ENCODE measurements around the gene SLC25A26.

Gene SLC25A26

DNA sequence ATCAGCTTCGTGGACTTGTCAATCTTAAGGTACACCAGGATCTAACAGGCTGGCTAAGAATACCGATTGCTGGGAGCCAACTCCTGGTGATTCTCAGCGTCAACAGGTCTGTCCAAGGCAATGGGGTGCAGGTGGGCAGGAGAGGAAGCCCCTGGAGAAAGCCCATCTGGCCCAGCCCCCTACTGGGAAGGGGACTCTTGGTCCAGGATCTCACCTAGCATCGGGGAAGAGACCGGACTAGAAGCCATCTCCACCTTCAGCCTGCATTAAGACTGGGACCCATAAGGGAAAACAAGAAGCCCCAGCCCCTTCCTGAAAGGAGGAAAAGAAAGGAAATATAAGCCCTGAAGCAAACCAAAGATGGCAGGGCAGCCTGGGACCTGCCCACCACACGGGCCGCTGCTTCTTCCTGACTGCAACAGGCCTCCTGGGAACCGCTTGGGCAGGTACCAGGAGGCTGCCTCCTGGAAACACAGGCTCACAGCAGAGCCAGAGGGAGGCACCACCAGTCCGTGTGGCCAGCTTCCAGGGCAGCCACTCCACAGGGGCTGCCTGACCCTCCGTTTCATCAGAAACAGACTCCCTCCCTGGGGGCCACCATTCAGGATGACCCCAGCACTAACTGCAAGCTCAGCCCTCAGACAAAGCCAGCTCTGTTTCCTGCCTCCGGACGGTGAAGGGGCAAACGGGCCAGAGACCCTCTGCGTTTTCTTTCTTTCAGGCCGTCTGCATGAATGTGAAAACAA lies 179.8 kb downstream of the SLC25A26 start:
- Histone ChIP-seq H3K9me3 (ENCODE audit: control insufficient read depth, low read depth, low read length) (no peaks in the 10 kb centered on the region), H3K27me3 (ENCODE audit: control insufficient read depth, insufficient read depth, low read length) (no peaks in the 10 kb centered on the region), H3K27ac (ENCODE audit: low read length) (no peak overlapping the region), H3K4me1 (ENCODE audit: control insufficient read depth, low read depth, low read length) (peaks cover 9% of the 10 kb centered on the region), H3K36me3 (ENCODE audit: control insufficient read depth, low read depth, low read length) (peaks cover 85% of the 10 kb centered on the region), H3K4me3 (ENCODE audit: low read length) (no peak overlapping the region), H3K9ac (ENCODE audit: low read length) (no peak overlapping the region)

DNA sequence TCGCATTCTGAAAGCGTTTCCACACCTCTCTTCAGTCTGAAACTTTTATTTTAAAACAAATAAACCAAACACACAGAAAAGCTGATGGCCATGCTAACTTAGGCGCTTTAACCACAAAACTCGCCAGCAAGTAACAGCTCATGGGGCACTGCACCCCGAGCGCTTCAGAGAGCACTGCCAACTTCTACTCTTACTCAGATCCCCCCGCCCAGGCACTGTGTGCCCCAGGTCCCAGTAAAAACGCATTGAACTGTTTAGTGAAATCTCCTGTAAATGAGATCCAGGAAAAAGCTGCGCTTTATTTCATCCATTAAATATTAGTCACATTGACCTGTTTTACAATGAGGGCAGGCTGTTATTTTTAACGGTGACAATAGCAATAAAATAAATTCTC lies 180.4 kb downstream of the SLC25A26 start:
- Histone ChIP-seq H3K36me3 (ENCODE audit: control insufficient read depth, low read depth, low read length) (peaks cover 85% of the 10 kb centered on the region), H3K27ac (ENCODE audit: low read length) (no peak overlapping the region), H3K9me3 (ENCODE audit: control insufficient read depth, low read depth, low read length) (no peaks in the 10 kb centered on the region), H3K4me3 (ENCODE audit: low read length) (no peak overlapping the region), H3K9ac (ENCODE audit: low read length) (no peak overlapping the region), H3K27me3 (ENCODE audit: control insufficient read depth, insufficient read depth, low read length) (no peaks in the 10 kb centered on the region), H3K4me1 (ENCODE audit: control insufficient read depth, low read depth, low read length) (peaks cover 9% of the 10 kb centered on the region)

DNA sequence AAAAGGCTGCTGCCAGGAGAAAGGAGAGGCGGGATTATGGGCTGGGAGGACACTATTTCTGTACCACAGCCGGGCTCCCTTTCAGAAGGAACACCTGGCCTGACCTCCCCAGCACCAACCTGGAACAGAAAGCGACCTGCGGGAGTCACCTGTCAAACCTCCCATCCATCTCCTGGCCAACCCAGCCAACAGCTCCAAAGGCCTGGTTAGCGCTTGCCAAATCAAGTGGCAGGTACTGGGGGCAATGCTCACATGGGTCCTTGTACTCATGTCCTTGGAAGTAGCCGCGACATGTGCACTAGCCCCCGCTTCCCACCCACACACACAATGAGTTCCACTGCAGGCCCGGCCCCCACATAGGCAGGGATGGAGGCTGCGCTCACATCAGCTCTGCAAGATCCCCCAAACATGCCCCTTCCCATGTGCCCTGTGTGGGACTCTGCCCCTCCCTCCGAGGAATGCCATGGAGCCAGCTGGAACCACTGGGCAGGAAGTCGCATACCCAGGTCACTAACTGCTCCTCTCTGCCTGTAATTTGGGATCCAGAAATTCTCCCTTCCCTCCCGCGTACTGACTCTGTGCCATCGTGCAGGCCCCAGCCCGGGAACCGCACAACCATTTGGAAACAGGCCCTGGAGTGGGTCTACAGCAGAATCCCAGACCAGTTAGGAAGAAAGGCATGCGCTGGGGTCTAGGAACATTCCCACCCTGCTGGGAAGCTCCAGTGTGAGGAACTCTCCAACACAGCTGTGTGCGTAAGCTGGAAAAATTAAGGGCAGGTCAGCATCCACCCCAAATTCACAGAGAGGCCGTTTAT lies 181.1 kb downstream of the SLC25A26 start:
- H3K4me3 ChIP-seq (ENCODE audit: low read length) = no peak overlapping the region
- peaks cover 9% of the 10 kb centered on the region for H3K4me1 ChIP-seq (ENCODE audit: control insufficient read depth, low read depth, low read length)
- H3K27ac ChIP-seq (ENCODE audit: low read length) = no peak overlapping the region
- no peak overlapping the region for H3K9ac ChIP-seq (ENCODE audit: low read length)
- H3K36me3 ChIP-seq (ENCODE audit: control insufficient read depth, low read depth, low read length) = peaks cover 85% of the 10 kb centered on the region
- H3K9me3 ChIP-seq (ENCODE audit: control insufficient read depth, low read depth, low read length) = no peaks in the 10 kb centered on the region
- H3K27me3 ChIP-seq (ENCODE audit: control insufficient read depth, insufficient read depth, low read length) = no peaks in the 10 kb centered on the region

DNA sequence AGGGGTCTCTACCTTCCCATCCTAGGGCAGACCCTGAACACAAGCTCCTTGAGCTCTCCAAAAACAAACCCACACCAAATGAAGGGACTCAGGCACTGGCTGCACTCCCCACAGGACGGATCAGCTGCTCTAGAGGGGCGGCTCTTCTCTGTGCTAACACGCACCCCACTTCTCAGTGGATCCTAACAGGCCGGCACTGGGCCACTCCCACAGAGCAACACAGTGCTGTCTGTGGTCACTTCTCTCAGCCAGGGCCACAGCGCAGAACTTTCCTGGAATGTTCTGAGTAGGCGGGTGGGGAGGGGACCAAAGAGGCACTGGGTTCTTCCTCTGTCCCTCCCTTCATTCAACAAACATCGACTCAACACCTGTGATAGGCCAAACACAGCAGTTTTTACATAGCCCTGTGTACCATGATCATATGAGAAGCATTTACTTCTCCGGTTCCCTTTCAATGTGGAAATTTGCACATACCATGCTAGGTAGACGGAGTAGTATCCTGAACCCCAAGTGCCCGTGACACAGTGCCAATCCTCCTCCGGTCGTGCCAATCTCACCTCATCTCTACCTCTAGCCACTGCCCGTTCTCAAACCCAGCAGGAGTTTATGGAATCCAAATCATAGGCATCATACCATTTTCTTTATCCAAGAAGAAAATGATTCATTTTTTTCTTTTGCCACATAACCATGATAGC lies 181.9 kb downstream of the SLC25A26 start:
- Histone ChIP-seq H3K36me3 (ENCODE audit: control insufficient read depth, low read depth, low read length) (peaks cover 83% of the 10 kb centered on the region), H3K4me1 (ENCODE audit: control insufficient read depth, low read depth, low read length) (peaks cover 9% of the 10 kb centered on the region), H3K27ac (ENCODE audit: low read length) (no peak overlapping the region), H3K9me3 (ENCODE audit: control insufficient read depth, low read depth, low read length) (no peaks in the 10 kb centered on the region), H3K27me3 (ENCODE audit: control insufficient read depth, insufficient read depth, low read length) (no peaks in the 10 kb centered on the region), H3K4me3 (ENCODE audit: low read length) (no peak overlapping the region), H3K9ac (ENCODE audit: low read length) (no peak overlapping the region)

DNA sequence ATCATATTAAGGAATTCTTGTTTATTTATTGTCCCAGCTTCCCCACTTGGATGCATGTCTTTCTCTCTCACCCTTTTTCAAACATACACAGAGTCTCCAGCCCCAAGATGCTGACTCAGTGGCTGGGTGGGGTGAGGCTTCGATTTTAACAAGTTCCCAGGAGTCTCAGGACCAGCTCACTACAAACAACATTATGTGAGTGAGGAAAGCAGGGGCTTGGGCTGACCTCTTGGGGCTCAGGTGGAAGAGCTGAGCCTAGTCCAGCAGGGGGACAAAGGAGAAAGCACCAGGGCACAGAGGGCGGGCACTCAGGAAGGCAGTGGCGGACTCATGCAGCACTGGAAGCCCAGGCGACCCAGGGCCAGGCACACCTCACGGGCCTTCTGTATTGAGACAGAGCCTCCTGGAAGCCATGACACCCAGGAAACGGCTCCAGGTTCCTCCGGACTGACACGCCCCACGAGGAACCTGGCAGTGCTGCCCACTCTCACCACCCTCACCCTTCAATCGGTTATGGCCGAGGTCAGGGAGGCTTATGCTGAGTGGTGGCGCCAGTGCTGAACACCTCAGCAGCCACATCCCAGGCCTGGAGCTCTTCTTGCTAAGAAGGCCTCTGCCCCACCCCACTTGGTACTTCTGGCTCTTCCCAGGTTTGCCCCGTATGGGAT lies 182.7 kb downstream of the SLC25A26 start:
- peaks cover 15% of the 10 kb centered on the region for H3K4me1 ChIP-seq (ENCODE audit: control insufficient read depth, low read depth, low read length)
- no peaks in the 10 kb centered on the region for H3K9me3 ChIP-seq (ENCODE audit: control insufficient read depth, low read depth, low read length)
- no peak overlapping the region for H3K9ac ChIP-seq (ENCODE audit: low read length)
- H3K27ac ChIP-seq (ENCODE audit: low read length) = no peak overlapping the region
- H3K36me3 ChIP-seq (ENCODE audit: control insufficient read depth, low read depth, low read length) = peaks cover 78% of the 10 kb centered on the region
- no peak overlapping the region for H3K4me3 ChIP-seq (ENCODE audit: low read length)
- no peaks in the 10 kb centered on the region for H3K27me3 ChIP-seq (ENCODE audit: control insufficient read depth, insufficient read depth, low read length)

DNA sequence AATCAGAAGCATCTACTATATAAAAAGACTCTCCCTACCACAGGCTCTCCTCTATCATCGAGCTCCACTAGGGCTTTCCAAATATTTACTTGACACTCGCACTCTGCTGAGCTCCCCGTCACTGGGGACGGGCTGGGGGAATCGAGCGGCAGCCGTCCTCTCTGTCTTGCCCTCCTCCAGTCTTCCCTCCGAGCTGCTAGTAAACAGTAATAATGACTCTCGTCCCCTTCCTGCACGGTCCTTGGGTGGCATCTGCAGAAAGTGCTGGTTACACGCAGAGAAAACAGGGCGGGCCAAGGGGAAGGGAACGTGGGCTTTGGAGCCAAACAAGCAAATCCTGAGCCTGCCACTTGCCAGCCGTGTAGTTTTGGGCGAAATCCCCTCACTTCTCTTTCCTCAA lies 183.4 kb downstream of the SLC25A26 start:
- H3K27me3 ChIP-seq (ENCODE audit: control insufficient read depth, insufficient read depth, low read length) = no peaks in the 10 kb centered on the region

DNA sequence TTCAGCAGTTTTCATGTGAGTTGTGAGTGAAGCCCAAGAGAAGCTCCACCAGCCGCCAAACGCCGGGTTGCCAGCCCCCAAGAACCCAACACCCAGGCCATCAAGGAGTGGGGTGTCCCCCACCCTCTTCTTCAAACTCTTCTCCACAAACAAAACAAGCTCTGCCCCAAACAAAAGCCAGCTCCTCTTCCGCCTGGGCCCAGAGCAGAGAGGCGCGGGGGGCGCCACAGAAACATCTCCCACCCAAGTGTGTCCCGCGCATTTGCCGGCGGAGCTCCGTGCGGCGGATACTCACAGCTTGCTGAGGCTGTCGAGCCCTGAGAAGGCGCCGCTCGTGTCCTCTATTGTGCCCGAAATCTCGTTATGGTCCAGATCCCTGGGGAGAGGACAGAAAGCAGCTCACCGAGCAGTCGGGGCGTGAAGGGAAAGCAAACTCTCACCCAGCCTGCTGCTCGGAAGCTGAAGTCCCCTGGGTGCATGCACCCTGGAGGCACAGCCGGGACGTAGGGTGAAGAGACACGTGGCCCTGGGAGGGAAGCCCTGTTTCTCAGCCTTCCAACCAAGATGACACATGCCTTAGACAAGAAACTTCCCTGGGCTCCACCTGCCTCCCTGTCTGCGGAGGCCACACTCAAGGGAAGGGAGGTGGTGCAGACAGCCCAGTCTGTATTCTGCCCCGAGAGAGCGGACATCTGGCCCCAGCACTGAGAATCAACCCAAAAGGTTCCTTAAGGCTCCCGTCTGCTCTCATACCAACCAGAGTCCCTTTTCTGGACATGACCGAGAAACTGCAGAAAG lies 184.3 kb downstream of the SLC25A26 start:
- Histone ChIP-seq H3K9me3 (ENCODE audit: control insufficient read depth, low read depth, low read length) (no peaks in the 10 kb centered on the region), H3K9ac (ENCODE audit: low read length) (no peak overlapping the region), H3K4me1 (ENCODE audit: control insufficient read depth, low read depth, low read length) (peaks cover 21% of the 10 kb centered on the region), H3K27me3 (ENCODE audit: control insufficient read depth, insufficient read depth, low read length) (no peaks in the 10 kb centered on the region), H3K4me3 (ENCODE audit: low read length) (no peak overlapping the region), H3K36me3 (ENCODE audit: control insufficient read depth, low read depth, low read length) (peaks cover 78% of the 10 kb centered on the region), H3K27ac (ENCODE audit: low read length) (no peak overlapping the region)

More for the DNA sequence above, 183.4 kb downstream of the SLC25A26 start:
- no peak overlapping the region for H3K4me3 ChIP-seq (ENCODE audit: low read length)
- no peaks in the 10 kb centered on the region for H3K9me3 ChIP-seq (ENCODE audit: control insufficient read depth, low read depth, low read length)
- peaks cover 77% of the 10 kb centered on the region for H3K36me3 ChIP-seq (ENCODE audit: control insufficient read depth, low read depth, low read length)
- peaks cover 21% of the 10 kb centered on the region for H3K4me1 ChIP-seq (ENCODE audit: control insufficient read depth, low read depth, low read length)
- H3K27ac ChIP-seq (ENCODE audit: low read length) = no peak overlapping the region
- no peak overlapping the region for H3K9ac ChIP-seq (ENCODE audit: low read length)

DNA sequence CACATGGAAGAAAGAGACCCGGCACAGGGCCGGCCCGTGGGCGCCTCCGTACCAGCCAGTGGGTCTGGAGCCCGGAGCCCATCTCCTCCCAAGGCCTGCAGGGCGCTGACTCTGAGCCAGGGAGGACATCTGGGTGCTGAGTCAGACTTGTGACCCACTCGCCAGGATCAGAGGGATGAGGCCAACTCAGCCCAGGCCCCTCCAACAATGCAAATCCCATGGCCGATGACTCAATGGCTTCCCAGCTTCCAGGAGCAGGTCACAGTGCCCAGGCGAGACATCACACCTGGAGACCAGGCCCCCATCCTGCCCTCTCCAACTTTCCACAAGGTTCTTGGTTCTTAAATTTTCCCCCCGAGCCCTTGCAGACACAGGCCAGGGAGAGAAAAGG lies 184.9 kb downstream of the SLC25A26 start:
- Histone ChIP-seq H3K4me3 (ENCODE audit: low read length) (no peak overlapping the region), H3K9ac (ENCODE audit: low read length) (no peak overlapping the region), H3K27me3 (ENCODE audit: control insufficient read depth, insufficient read depth, low read length) (no peaks in the 10 kb centered on the region), H3K36me3 (ENCODE audit: control insufficient read depth, low read depth, low read length) (peaks cover 79% of the 10 kb centered on the region), H3K27ac (ENCODE audit: low read length) (no peak overlapping the region), H3K9me3 (ENCODE audit: control insufficient read depth, low read depth, low read length) (no peaks in the 10 kb centered on the region), H3K4me1 (ENCODE audit: control insufficient read depth, low read depth, low read length) (peaks cover 21% of the 10 kb centered on the region)

DNA sequence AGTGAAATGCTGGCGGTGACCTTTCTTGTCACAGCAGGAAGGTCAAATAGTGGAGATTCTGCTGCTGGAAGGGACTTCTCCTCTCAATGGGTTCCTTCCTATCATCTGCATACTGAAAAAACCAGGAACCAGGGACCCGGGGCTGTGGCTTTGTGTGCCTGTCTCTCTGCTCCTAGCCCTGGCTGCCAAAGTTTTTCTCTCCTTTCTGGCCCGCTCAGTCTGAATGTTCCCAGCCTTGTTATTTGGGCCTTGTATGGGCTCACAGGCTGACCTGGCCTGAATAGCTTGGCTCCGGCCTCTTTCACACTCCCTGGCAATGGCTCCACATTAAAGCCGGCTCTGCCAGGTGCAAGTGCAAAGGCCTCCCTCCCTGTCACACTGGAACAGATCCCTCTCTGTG lies 185.4 kb downstream of the SLC25A26 start:
- Histone ChIP-seq H3K9ac (ENCODE audit: low read length) (no peak overlapping the region), H3K27ac (ENCODE audit: low read length) (no peak overlapping the region)

DNA sequence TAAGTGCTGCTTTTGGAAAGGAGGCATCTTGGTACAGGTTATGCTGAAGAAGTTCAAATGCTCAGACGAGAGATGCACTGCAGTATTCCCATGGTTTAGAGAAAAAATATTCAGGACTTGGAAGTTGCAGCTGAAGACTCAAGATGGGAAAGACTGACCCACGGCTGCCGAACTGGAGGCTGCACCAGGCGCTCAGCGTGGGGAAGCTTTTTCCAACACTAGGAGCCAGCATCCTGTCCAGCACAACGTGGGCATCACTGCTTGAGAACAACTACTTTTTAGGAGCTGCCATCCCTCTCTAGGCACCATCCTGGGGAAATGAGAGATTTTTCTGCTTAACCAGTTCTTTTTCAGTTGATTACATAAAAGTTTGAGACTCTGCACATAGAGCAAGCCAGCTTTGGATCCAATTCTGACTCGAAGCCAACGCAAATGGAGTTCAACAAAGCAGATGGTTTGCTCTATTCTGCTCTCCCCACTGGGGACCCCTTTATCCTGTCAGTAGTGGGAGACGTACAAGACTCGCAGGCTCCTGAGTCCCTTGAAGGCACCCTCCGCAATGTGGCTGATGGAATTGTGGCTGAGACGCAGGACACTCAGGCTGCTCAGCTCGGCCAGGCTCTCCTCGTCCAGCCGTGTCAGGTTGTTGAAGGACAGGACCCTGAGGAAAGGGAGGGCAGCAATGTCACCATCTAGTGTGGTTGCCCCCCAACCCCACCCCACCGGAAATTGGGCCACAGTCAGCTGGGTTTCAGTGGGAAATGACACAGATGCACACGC lies 186.2 kb downstream of the SLC25A26 start:
- peaks cover 16% of the 10 kb centered on the region for H3K4me1 ChIP-seq (ENCODE audit: control insufficient read depth, low read depth, low read length)
- H3K36me3 ChIP-seq (ENCODE audit: control insufficient read depth, low read depth, low read length) = peaks cover 83% of the 10 kb centered on the region
- no peak overlapping the region for H3K9ac ChIP-seq (ENCODE audit: low read length)

More for the DNA sequence above, 185.4 kb downstream of the SLC25A26 start:
- peaks cover 83% of the 10 kb centered on the region for H3K36me3 ChIP-seq (ENCODE audit: control insufficient read depth, low read depth, low read length)
- H3K27me3 ChIP-seq (ENCODE audit: control insufficient read depth, insufficient read depth, low read length) = no peaks in the 10 kb centered on the region
- no peak overlapping the region for H3K4me3 ChIP-seq (ENCODE audit: low read length)
- no peaks in the 10 kb centered on the region for H3K9me3 ChIP-seq (ENCODE audit: control insufficient read depth, low read depth, low read length)
- H3K4me1 ChIP-seq (ENCODE audit: control insufficient read depth, low read depth, low read length) = peaks cover 21% of the 10 kb centered on the region

More for the DNA sequence above, 186.2 kb downstream of the SLC25A26 start:
- no peaks in the 10 kb centered on the region for H3K9me3 ChIP-seq (ENCODE audit: control insufficient read depth, low read depth, low read length)
- no peak overlapping the region for H3K4me3 ChIP-seq (ENCODE audit: low read length)
- H3K27ac ChIP-seq (ENCODE audit: low read length) = no peak overlapping the region
- H3K27me3 ChIP-seq (ENCODE audit: control insufficient read depth, insufficient read depth, low read length) = no peaks in the 10 kb centered on the region
